ENCODE measurements around the gene LINGO1.

LINGO1 gene

GRCh38 chr15:77656294-77656693 is 23.6 kb upstream of the LINGO1 start:
- no peak for DNase-seq

- DNase-seq, result no peak
Observed at GRCh38 chr15:77654975-77655374, 22.3 kb upstream of the LINGO1 start.

- DNase-seq, result no peak
Observed at GRCh38 chr15:77653832-77654480, 21.2 kb upstream of the LINGO1 start.

- DNase-seq, result no peak
Observed at GRCh38 chr15:77650265-77650664, 17.6 kb upstream of the LINGO1 start.

GRCh38 chr15:77649610-77650009 is 16.9 kb upstream of the LINGO1 start:
- no peak for DNase-seq

GRCh38 chr15:77649017-77649416 is 16.3 kb upstream of the LINGO1 start:
- DNase-seq, result no peak

GRCh38 chr15:77647961-77648360 is 15.2 kb upstream of the LINGO1 start:
- no peak for DNase-seq

GRCh38 chr15:77646104-77646694 is 13.5 kb upstream of the LINGO1 start:
- no peak for DNase-seq

GRCh38 chr15:77645602-77646001 is 12.9 kb upstream of the LINGO1 start:
- no peak for DNase-seq

GRCh38 chr15:77644543-77645247 is 12.0 kb upstream of the LINGO1 start:
- no peak for DNase-seq

- no peak for DNase-seq
Observed at GRCh38 chr15:77643764-77644163, 11.1 kb upstream of the LINGO1 start.

GRCh38 chr15:77642793-77643430 is 10.2 kb upstream of the LINGO1 start:
- no peak for DNase-seq

GRCh38 chr15:77641999-77642398 is 9.3 kb upstream of the LINGO1 start:
- no peak for DNase-seq

- DNase-seq, result no peak
Observed at GRCh38 chr15:77640615-77641014, 7.9 kb upstream of the LINGO1 start.

- DNase-seq, result no peak
Observed at GRCh38 chr15:77639431-77639830, 6.7 kb upstream of the LINGO1 start.

- no peak for DNase-seq
Observed at GRCh38 chr15:77637851-77638692, 5.4 kb upstream of the LINGO1 start.

- no peak for DNase-seq
Observed at GRCh38 chr15:77636209-77636608, 3.5 kb upstream of the LINGO1 start.

- no peak for DNase-seq
Observed at GRCh38 chr15:77634266-77634962, 1.7 kb upstream of the LINGO1 start.

GRCh38 chr15:77633913-77634265 is 1.2 kb upstream of the LINGO1 start:
- no peak for DNase-seq

- DNase-seq, result peak; percentile 59
Observed at GRCh38 chr15:77633134-77633912, 611 bp upstream of the LINGO1 start.

- DNase-seq, result no peak
Observed at GRCh38 chr15:77631745-77632533, 773 bp downstream of the LINGO1 start.

Measured in NCI-H510A treated with DMSO at 0.1 percent for 48 hours (cell line).